Measurements from ENCODE around the gene DCAF4. TPM values are rescaled to one million over a fixed set of nuclear protein-coding genes. Genes with fewer than 3 reads are reported as not detected.
A peak's percentile ranks its signal among the peaks of the same experiment; 100 is the strongest.

DCAF4 gene
- total and polyA plus RNA-seq, 2 donors (not counting 1 experiment from before 2014, with no cell fraction given): 10.2 to 20.7 TPM

- no peak for DNase-seq (ENCODE audit: low read depth in 2 of 2)
- H2AFZ ChIP-seq (ENCODE audit: low read length): no peak overlapping the region
- H4K20me1 ChIP-seq (ENCODE audit: control insufficient read depth, extremely low read depth, insufficient read depth, low read length): no peaks in the 10 kb centered on the region
- H3K9ac ChIP-seq (ENCODE audit: insufficient read depth, low read length): no peak overlapping the region
- TF ChIP-seq EZH2 (IDR thresholded peaks at IDR 0.05; ENCODE audit: low read length, missing control alignments) (no peak), CTCF (conservative IDR thresholded peaks at IDR 0.05 in 1 of 2, IDR thresholded peaks at IDR 0.05 in 1 of 2; ENCODE audit: low read depth in 1 of 2, low read length in 2 of 2) (no peak)
- no peaks in the 10 kb centered on the region for H3K9me3 ChIP-seq (ENCODE audit: control insufficient read depth, insufficient read depth, low read depth, low read length)
- no peak overlapping the region for H3K4me2 ChIP-seq (ENCODE audit: extremely low read depth, insufficient read depth, low read length)
- peaks cover 9% of the 10 kb centered on the region for H3K4me1 ChIP-seq (ENCODE audit: control insufficient read depth, extremely low read depth, insufficient read depth, low read length)
- no peak overlapping the region for H3K4me3 ChIP-seq (replicated peaks in 1 of 4; ENCODE audit: control extremely low read depth in 1 of 4, insufficient read depth in 1 of 4, low read depth in 3 of 4, low read length in 4 of 4)
- H3K36me3 ChIP-seq (ENCODE audit: control insufficient read depth, insufficient read depth, low read length): peaks cover 1% of the 10 kb centered on the region
- H3K27ac ChIP-seq (ENCODE audit: insufficient read depth, low read length): no peak overlapping the region
- H3K79me2 ChIP-seq (ENCODE audit: control insufficient read depth, insufficient read depth, low read length): peaks cover 86% of the 10 kb centered on the region
- H3K27me3 ChIP-seq (ENCODE audit: control insufficient read depth, insufficient read depth, low read length): no peaks in the 10 kb centered on the region
These were observed 36.9 kb upstream of the DCAF4 start for GRCh38 chr14:72889366-72889765.

DNA sequence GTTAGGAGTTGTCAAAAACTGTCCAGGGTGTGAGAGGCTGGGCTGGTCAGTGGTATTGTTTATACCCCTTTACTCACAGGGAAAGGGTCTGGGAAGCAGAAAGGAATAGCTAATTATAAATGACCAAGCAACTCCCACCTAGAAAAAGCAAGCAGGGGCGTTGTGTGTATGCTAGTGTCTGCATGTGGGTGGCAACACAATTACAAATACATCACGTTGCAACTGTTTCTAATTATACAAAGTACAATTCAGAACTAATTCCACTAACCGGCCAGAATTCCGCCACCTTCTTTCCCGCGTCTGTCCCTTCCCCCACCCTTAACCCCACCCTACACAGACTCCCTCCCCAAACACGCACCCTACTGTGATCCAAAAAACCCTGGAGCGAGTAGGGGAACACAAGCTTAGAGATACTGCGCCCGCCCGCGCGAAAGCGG, 34.6 kb upstream of the DCAF4 start:
- Histone ChIP-seq H3K36me3 (ENCODE audit: control insufficient read depth, insufficient read depth, low read length) (no peaks in the 10 kb centered on the region), H3K4me2 (ENCODE audit: extremely low read depth, insufficient read depth, low read length) (peak overlapping the region; percentile 92), H3K79me2 (ENCODE audit: control insufficient read depth, insufficient read depth, low read length) (peaks cover 67% of the 10 kb centered on the region), H3K4me3 (replicated peaks in 1 of 4; ENCODE audit: control extremely low read depth in 1 of 4, insufficient read depth in 1 of 4, low read depth in 3 of 4, low read length in 4 of 4) (peak overlapping the region; percentile 83 to 94 (median 87)), H3K4me1 (ENCODE audit: control insufficient read depth, extremely low read depth, insufficient read depth, low read length) (peaks cover 15% of the 10 kb centered on the region), H3K27ac (ENCODE audit: insufficient read depth, low read length) (no peak overlapping the region), H3K9me3 (ENCODE audit: control insufficient read depth, insufficient read depth, low read depth, low read length) (no peaks in the 10 kb centered on the region), H3K27me3 (ENCODE audit: control insufficient read depth, insufficient read depth, low read length) (no peaks in the 10 kb centered on the region), H2AFZ (ENCODE audit: low read length) (peak overlapping the region; percentile 73), H3K9ac (ENCODE audit: insufficient read depth, low read length) (no peak overlapping the region), H4K20me1 (ENCODE audit: control insufficient read depth, extremely low read depth, insufficient read depth, low read length) (no peaks in the 10 kb centered on the region)
- no peak for DNase-seq (ENCODE audit: low read depth in 2 of 2)
- TF ChIP-seq CTCF (conservative IDR thresholded peaks at IDR 0.05 in 1 of 2, IDR thresholded peaks at IDR 0.05 in 1 of 2; ENCODE audit: low read depth in 1 of 2, low read length in 2 of 2): no peak
- no peak for TF ChIP-seq EZH2 (IDR thresholded peaks at IDR 0.05; ENCODE audit: low read length, missing control alignments)

- TF ChIP-seq EZH2 (IDR thresholded peaks at IDR 0.05; ENCODE audit: low read length, missing control alignments) (no peak), CTCF (conservative IDR thresholded peaks at IDR 0.05 in 1 of 2, IDR thresholded peaks at IDR 0.05 in 1 of 2; ENCODE audit: low read depth in 1 of 2, low read length in 2 of 2) (no peak)
- H2AFZ ChIP-seq (ENCODE audit: low read length): peak overlapping the region; percentile 73
- H3K79me2 ChIP-seq (ENCODE audit: control insufficient read depth, insufficient read depth, low read length): peaks cover 62% of the 10 kb centered on the region
- peak overlapping the region; percentile 48 for H3K27ac ChIP-seq (ENCODE audit: insufficient read depth, low read length)
- H4K20me1 ChIP-seq (ENCODE audit: control insufficient read depth, extremely low read depth, insufficient read depth, low read length): no peaks in the 10 kb centered on the region
- H3K9ac ChIP-seq (ENCODE audit: insufficient read depth, low read length): peak overlapping the region; percentile 57
- H3K4me3 ChIP-seq (replicated peaks in 1 of 4; ENCODE audit: control extremely low read depth in 1 of 4, insufficient read depth in 1 of 4, low read depth in 3 of 4, low read length in 4 of 4): peak overlapping the region; percentile 83 to 94 (median 87)
- no peaks in the 10 kb centered on the region for H3K27me3 ChIP-seq (ENCODE audit: control insufficient read depth, insufficient read depth, low read length)
- peak overlapping the region; percentile 92 for H3K4me2 ChIP-seq (ENCODE audit: extremely low read depth, insufficient read depth, low read length)
- H3K9me3 ChIP-seq (ENCODE audit: control insufficient read depth, insufficient read depth, low read depth, low read length): no peaks in the 10 kb centered on the region
- peaks cover 15% of the 10 kb centered on the region for H3K4me1 ChIP-seq (ENCODE audit: control insufficient read depth, extremely low read depth, insufficient read depth, low read length)
- H3K36me3 ChIP-seq (ENCODE audit: control insufficient read depth, insufficient read depth, low read length): no peaks in the 10 kb centered on the region
- DNase-seq (ENCODE audit: low read depth in 2 of 2): peak; percentile 46 to 47
These were observed 34.0 kb upstream of the DCAF4 start for GRCh38 chr14:72892103-72892878.
